OCI-LY3 (cell line): ENCODE data around the gene PCDHA7.

Experiments used
- H2AFZ ChIP-seq: fragments of 200-600, 300-600 bp; shearing (Covaris generic); 2 replicates; pipeline ENCODE4 v1.6.0; 2014; ENCODE audit warnings: antibody characterized with exemption, low read depth, low read length
- H3K27ac ChIP-seq: fragments of 200-600, 300-600 bp; sonication (generic); 2 replicates; pipeline ENCODE4 v1.5.1; 2014; ENCODE audit warnings: mild to moderate bottlenecking, low read length, moderate library complexity, mixed read lengths
- H3K27me3 ChIP-seq: fragments of 200-600, 300-600 bp; sonication (generic); 2 replicates; pipeline ENCODE4 v1.6.1; 2014; ENCODE audit warnings: low read depth, low read length, mixed read lengths
- H3K36me3 ChIP-seq: fragments of 200-600, 300-600 bp; sonication (generic); replicated peaks from 2 replicates; pipeline ENCODE3; 2014; ENCODE audit warnings: low read depth, low read length, mixed read lengths
- H3K4me1 ChIP-seq: fragments of 300-600, 200-600 bp; sonication (generic); 2 replicates; pipeline ENCODE4 v1.6.1; 2014; ENCODE audit warnings: low read length, mixed read lengths
- H3K4me2 ChIP-seq: fragments of 200-600, 300-600 bp; sonication (generic); 2 replicates; pipeline ENCODE4 v1.6.1; 2014; ENCODE audit warnings: low read length, mixed read lengths
- H3K4me3 ChIP-seq: fragments of 300-600, 200-600 bp; sonication (generic); 2 replicates; pipeline ENCODE4 v1.5.1; 2014; ENCODE audit warnings: antibody characterized with exemption, mild to moderate bottlenecking, low read length, moderate library complexity
- H3K79me2 ChIP-seq: fragments of 300-600, 200-600 bp; shearing (Covaris generic); 2 replicates; pipeline ENCODE4 v1.6.1; 2014; ENCODE audit warnings: mild to moderate bottlenecking, low read length, mixed read lengths
- H3K9ac ChIP-seq: fragments of 300-600, 200-600 bp; shearing (Covaris generic); 2 replicates; pipeline ENCODE4 v1.6.0; 2014; ENCODE audit warnings: mild to moderate bottlenecking, low read length, moderate library complexity
- H3K9me3 ChIP-seq: fragments of 200-600, 300-600 bp; shearing (Covaris generic); 2 replicates; pipeline ENCODE4 v1.6.1; 2014; ENCODE audit warnings: low read length, mixed read lengths; ENCODE audit not compliant: insufficient read depth
- H4K20me1 ChIP-seq: fragments of 200-600, 300-600 bp; sonication (generic); 2 replicates; pipeline ENCODE4 v1.6.1; 2016; ENCODE audit warnings: low read length, mixed read lengths; ENCODE audit not compliant: insufficient read depth
- EZH2phosphoT487 ChIP-seq: fragments of 200-600 bp; shearing (Covaris generic); IDR thresholded peaks from 2 replicates; pipeline ENCODE4 v1.6.1; 2018; ENCODE audit warnings: antibody characterized with exemption, mixed run types, low read depth
- TF ChIP-seq, protein P1 (sequence below): fragments of 200-600, 300-600 bp; sonication (generic); IDR thresholded peaks from 2 replicates; pipeline ENCODE4 v1.5.1; 2014; ENCODE audit warnings: antibody characterized with exemption, low read length, low read depth

The PCDHA7 gene

DNA sequence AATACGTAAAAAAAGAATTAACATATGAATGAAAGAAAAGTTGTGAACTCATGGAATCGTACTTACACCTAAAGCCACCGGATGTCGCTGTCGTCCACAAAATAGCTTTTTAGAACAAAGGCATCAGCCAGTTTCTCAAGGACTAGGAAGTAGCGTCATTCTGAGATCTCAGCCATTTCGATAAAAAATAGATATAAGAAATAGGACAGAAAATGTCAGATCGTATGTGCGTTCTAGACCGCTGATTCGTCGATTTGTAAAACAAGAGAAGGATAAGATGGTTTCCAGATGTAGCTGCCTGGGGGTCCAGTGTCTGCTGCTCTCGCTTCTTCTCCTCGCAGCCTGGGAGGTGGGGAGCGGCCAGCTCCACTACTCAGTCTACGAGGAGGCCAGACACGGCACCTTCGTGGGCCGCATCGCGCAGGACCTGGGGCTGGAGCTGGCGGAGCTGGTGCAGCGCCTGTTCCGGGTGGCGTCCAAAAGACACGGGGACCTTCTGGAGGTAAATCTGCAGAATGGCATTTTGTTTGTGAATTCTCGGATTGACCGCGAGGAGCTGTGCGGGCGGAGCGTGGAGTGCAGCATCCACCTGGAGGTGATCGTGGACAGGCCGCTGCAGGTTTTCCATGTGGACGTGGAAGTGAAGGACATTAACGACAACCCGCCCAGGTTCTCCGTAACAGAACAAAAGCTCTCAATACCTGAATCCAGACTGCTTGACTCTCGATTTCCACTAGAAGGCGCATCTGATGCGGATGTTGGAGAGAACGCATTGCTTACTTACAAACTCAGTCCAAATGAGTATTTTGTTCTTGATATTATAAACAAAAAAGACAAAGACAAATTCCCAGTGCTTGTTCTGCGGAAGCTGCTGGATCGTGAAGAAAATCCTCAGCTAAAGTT lies 22.0 kb downstream of the PCDHA7 start, which contains the start of gene PCDHA10:
TSS of gene PCDHA10 (plus strand) at position 126 of the 903 bp plus-strand sequence. CDS start at position 278, 152 bp downstream.
- H4K20me1 ChIP-seq = no peaks in the 10 kb centered on the region
- H3K79me2 ChIP-seq = no peaks in the 10 kb centered on the region
- no peak within 1 kb of the TSS for H2AFZ ChIP-seq
- no peak within 1 kb of the TSS for H3K9ac ChIP-seq
- H3K27me3 ChIP-seq = no peaks in the 10 kb centered on the region
- no peaks in the 10 kb centered on the region for H3K36me3 ChIP-seq
- no peak within 1 kb of the TSS for H3K27ac ChIP-seq
- no peaks in the 10 kb centered on the region for H3K9me3 ChIP-seq
- H3K4me2 ChIP-seq = no peak within 1 kb of the TSS
- no peak within 1 kb of the TSS for H3K4me3 ChIP-seq
- TF ChIP-seq, protein P1, sequence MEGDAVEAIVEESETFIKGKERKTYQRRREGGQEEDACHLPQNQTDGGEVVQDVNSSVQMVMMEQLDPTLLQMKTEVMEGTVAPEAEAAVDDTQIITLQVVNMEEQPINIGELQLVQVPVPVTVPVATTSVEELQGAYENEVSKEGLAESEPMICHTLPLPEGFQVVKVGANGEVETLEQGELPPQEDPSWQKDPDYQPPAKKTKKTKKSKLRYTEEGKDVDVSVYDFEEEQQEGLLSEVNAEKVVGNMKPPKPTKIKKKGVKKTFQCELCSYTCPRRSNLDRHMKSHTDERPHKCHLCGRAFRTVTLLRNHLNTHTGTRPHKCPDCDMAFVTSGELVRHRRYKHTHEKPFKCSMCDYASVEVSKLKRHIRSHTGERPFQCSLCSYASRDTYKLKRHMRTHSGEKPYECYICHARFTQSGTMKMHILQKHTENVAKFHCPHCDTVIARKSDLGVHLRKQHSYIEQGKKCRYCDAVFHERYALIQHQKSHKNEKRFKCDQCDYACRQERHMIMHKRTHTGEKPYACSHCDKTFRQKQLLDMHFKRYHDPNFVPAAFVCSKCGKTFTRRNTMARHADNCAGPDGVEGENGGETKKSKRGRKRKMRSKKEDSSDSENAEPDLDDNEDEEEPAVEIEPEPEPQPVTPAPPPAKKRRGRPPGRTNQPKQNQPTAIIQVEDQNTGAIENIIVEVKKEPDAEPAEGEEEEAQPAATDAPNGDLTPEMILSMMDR = 0 out of 2 replicates have a peak, but pooled peaks have one; percentile 9
- no peak for TF ChIP-seq EZH2phosphoT487
- no peaks in the 10 kb centered on the region for H3K4me1 ChIP-seq

DNA sequence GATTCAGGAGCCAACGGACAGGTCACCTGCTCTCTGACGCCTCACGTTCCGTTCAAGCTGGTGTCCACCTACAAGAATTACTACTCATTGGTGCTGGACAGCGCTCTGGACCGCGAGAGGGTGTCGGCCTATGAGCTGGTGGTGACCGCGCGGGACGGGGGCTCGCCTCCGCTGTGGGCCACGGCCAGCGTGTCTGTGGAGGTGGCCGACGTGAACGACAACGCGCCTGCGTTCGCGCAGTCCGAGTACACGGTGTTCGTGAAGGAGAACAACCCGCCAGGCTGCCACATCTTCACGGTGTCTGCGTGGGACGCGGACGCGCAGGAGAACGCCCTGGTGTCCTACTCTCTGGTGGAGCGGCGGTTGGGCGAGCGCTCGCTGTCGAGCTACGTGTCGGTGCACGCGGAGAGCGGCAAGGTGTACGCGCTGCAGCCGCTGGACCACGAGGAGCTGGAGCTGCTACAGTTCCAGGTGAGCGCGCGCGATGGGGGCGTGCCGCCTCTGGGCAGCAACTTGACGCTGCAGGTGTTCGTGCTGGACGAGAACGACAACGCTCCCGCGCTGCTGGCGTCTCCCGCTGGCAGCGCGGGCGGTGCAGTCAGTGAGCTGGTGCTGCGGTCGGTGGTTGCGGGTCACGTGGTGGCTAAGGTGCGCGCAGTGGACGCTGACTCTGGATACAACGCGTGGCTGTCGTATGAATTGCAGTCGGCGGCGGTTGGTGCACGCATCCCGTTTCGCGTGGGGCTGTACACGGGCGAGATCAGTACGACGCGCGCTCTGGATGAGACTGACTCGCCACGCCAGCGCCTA lies 23.3 kb downstream of the PCDHA7 start:
- Histone ChIP-seq H3K27ac (no peak overlapping the region), H2AFZ (no peak overlapping the region), H3K9ac (no peak overlapping the region), H3K36me3 (no peaks in the 10 kb centered on the region), H3K9me3 (no peaks in the 10 kb centered on the region), H3K4me1 (no peaks in the 10 kb centered on the region), H4K20me1 (no peaks in the 10 kb centered on the region), H3K27me3 (no peaks in the 10 kb centered on the region), H3K4me3 (no peak overlapping the region), H3K4me2 (no peak overlapping the region), H3K79me2 (no peaks in the 10 kb centered on the region)
- no peak for TF ChIP-seq EZH2phosphoT487
- TF ChIP-seq, protein P1 = no peak

DNA sequence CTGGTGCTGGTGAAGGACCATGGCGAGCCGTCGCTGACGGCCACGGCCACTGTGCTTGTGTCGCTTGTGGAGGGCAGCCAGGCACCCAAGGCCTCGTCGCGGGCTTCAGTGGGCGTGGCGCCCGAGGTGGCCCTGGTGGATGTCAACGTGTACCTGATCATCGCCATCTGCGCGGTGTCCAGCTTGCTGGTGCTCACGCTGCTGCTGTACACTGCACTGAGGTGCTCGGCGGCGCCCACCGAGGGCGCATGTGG lies 23.8 kb downstream of the PCDHA7 start:
- Histone ChIP-seq H3K4me1 (no peaks in the 10 kb centered on the region), H3K27ac (no peak overlapping the region), H3K9ac (no peak overlapping the region), H3K9me3 (no peaks in the 10 kb centered on the region), H2AFZ (no peak overlapping the region), H3K36me3 (no peaks in the 10 kb centered on the region), H3K79me2 (no peaks in the 10 kb centered on the region), H4K20me1 (no peaks in the 10 kb centered on the region), H3K27me3 (no peaks in the 10 kb centered on the region), H3K4me3 (no peak overlapping the region), H3K4me2 (no peak overlapping the region)
- TF ChIP-seq EZH2phosphoT487 = no peak
- TF ChIP-seq, protein P1 = no peak

DNA sequence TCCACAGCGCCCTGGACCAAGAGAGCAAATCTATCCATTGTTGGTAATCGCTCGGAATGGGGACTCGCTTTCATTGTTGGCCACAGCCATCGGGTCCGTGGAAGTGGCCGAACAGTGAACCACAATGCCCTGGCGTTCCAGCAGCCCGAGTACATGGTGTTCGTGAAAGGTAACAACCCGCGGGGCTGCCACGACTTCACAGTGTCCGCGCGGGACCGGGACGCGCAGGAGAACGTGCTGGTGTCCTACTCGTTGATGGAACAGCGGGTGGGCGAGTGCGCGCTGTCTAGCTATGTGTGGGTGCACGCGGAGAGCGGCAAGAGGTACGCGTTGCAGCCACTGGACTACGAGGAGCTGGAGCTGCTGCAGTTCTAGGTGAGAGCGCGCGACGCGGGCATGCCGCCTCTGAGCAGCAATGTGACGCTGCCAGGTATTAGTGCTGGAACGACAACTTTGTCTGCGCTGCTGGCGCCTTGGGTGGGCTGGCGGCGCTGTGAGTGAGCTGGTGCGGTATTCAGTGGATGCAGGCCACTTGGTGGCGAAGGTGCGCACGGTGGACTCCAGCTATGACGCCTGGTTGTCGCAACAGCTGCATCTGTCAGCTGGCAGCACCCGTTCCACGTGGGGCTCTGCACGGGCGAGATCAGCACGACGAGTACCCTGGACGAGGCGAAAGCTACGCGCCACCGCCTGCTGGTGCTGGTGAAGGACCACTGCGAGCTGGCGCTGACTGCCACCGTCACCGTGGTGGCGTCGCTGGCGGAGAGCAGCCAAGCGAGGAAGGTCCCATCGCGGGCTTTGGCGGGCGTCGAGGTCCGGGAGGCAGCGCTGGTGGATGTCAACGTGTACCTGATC lies 28.6 kb downstream of the PCDHA7 start:
- no peak for TF ChIP-seq EZH2phosphoT487
- TF ChIP-seq, protein P1 = no peak

More for the DNA sequence above, 28.6 kb downstream of the PCDHA7 start:
- Histone ChIP-seq H4K20me1 (no peaks in the 10 kb centered on the region), H3K9ac (no peak overlapping the region), H3K27ac (no peak overlapping the region), H2AFZ (no peak overlapping the region), H3K4me1 (no peaks in the 10 kb centered on the region), H3K4me3 (no peak overlapping the region), H3K9me3 (no peaks in the 10 kb centered on the region), H3K27me3 (no peaks in the 10 kb centered on the region), H3K4me2 (no peak overlapping the region), H3K79me2 (no peaks in the 10 kb centered on the region), H3K36me3 (no peaks in the 10 kb centered on the region)
